Astrocyte (in vitro differentiated cells and primary cell): ENCODE measurements around the gene TIMM10. TPM values are rescaled to one million over a fixed set of nuclear protein-coding genes. Genes with fewer than 3 reads are reported as not detected.
A peak's percentile ranks its signal among the peaks of the same experiment; 100 is the strongest.

Experiments
- DNase-seq: peaks from one replicate; pipeline ENCODE4 v3.0.0-alpha.2; 2010; ENCODE audit warnings: low read depth
- FAIRE-seq: peaks from 2 replicates; lab custom pipeline; 2011; peaks lifted over from hg19 to GRCh38; lab: Jason Lieb, UNC
- H2AFZ ChIP-seq: 2 replicates; pipeline ENCODE4 v1.6.0; 2012; ENCODE audit warnings: low read depth, low read length, inconsistent platforms
- H3K27ac ChIP-seq: 2 replicates; pipeline ENCODE4 v1.5.1; 2011; ENCODE audit warnings: low read depth, low read length, inconsistent platforms
- H3K27me3 ChIP-seq: 2 replicates; pipeline ENCODE4 v1.6.0; 2011; ENCODE audit warnings: low read length, inconsistent platforms; ENCODE audit not compliant: insufficient read depth
- H3K36me3 ChIP-seq: 2 replicates; pipeline ENCODE4 v1.5.1; 2011; ENCODE audit warnings: low read length, inconsistent platforms; ENCODE audit not compliant: insufficient read depth
- H3K4me1 ChIP-seq: 2 replicates; pipeline ENCODE4 v1.5.1; 2011; ENCODE audit warnings: low read length, inconsistent platforms; ENCODE audit not compliant: insufficient read depth
- H3K4me2 ChIP-seq: 2 replicates; pipeline ENCODE4 v1.6.0; 2012; ENCODE audit warnings: low read length, inconsistent platforms
- H3K4me3 ChIP-seq: 2 replicates; pipeline ENCODE4 v1.5.1; 2011; ENCODE audit warnings: low read depth, mild to moderate bottlenecking, low read length, inconsistent platforms; ENCODE audit not compliant: insufficient read depth
- H3K79me2 ChIP-seq: 2 replicates; pipeline ENCODE4 v1.6.0; 2012; ENCODE audit warnings: mild to moderate bottlenecking, low read length, inconsistent platforms; ENCODE audit not compliant: insufficient read depth
- H3K9ac ChIP-seq: 2 replicates; pipeline ENCODE4 v1.6.0; 2012; ENCODE audit warnings: mild to moderate bottlenecking, low read length, inconsistent platforms
- H3K9me3 ChIP-seq: 2 replicates; pipeline ENCODE4 v1.5.1; 2012; ENCODE audit warnings: low read depth, mild to moderate bottlenecking, low read length, inconsistent platforms; ENCODE audit not compliant: insufficient read depth
- H4K20me1 ChIP-seq: 2 replicates; pipeline ENCODE4 v1.6.0; 2012; ENCODE audit warnings: low read length, inconsistent platforms; ENCODE audit not compliant: insufficient read depth
- H3K27ac Mint-ChIP-seq: one replicate; pipeline ENCODE4 v1.8.0; 2021; ENCODE audit warnings: mild to moderate bottlenecking, mixed read lengths; ENCODE audit not compliant: unreplicated experiment
- H3K27me3 Mint-ChIP-seq: one replicate; pipeline ENCODE4 v1.8.0; 2021; ENCODE audit warnings: low read depth, mixed read lengths; ENCODE audit not compliant: unreplicated experiment
- H3K36me3 Mint-ChIP-seq: one replicate; pipeline ENCODE4 v1.8.0; 2021; ENCODE audit warnings: low read depth, mixed read lengths; ENCODE audit not compliant: unreplicated experiment
- H3K4me1 Mint-ChIP-seq: one replicate; pipeline ENCODE4 v1.8.0; 2021; ENCODE audit warnings: low read depth, mixed read lengths; ENCODE audit not compliant: unreplicated experiment
- H3K4me3 Mint-ChIP-seq: one replicate; pipeline ENCODE4 v1.8.0; 2021; ENCODE audit warnings: mild to moderate bottlenecking, moderate library complexity, mixed read lengths; ENCODE audit not compliant: unreplicated experiment
- H3K9me3 Mint-ChIP-seq: one replicate; pipeline ENCODE4 v1.8.0; 2021; ENCODE audit warnings: mild to moderate bottlenecking, mixed read lengths; ENCODE audit not compliant: unreplicated experiment
- EZH2 ChIP-seq: IDR thresholded peaks from 2 replicates; pipeline ENCODE4 v1.6.1; 2012; ENCODE audit warnings: mild to moderate bottlenecking, low read length, inconsistent platforms; ENCODE audit not compliant: insufficient read depth
- total RNA-seq: library from RNA; stranded (reverse); gene quantifications from 2 replicates; pipeline ENCODE4 v1.2.1, GENCODE V29; 2021
- TF ChIP-seq, protein P1 (sequence below): IDR thresholded peaks from 2 replicates; pipeline ENCODE4 v1.5.1; 2011; ENCODE audit warnings: low read depth, mild to moderate bottlenecking, inconsistent platforms, low read length, moderate library complexity; ENCODE audit not compliant: insufficient read depth

The TIMM10 gene
- total RNA-seq, 1 donor from 2014 or later: 56.1 TPM

- peaks cover 9% of the 10 kb centered on the region for H3K4me1 ChIP-seq
- peak overlapping the region; percentile 81 for H3K9ac ChIP-seq
- peak overlapping the region; percentile 94 for H3K4me3 Mint-ChIP-seq
- peaks cover 6% of the 10 kb centered on the region for H3K36me3 Mint-ChIP-seq
- TF ChIP-seq, protein P1, sequence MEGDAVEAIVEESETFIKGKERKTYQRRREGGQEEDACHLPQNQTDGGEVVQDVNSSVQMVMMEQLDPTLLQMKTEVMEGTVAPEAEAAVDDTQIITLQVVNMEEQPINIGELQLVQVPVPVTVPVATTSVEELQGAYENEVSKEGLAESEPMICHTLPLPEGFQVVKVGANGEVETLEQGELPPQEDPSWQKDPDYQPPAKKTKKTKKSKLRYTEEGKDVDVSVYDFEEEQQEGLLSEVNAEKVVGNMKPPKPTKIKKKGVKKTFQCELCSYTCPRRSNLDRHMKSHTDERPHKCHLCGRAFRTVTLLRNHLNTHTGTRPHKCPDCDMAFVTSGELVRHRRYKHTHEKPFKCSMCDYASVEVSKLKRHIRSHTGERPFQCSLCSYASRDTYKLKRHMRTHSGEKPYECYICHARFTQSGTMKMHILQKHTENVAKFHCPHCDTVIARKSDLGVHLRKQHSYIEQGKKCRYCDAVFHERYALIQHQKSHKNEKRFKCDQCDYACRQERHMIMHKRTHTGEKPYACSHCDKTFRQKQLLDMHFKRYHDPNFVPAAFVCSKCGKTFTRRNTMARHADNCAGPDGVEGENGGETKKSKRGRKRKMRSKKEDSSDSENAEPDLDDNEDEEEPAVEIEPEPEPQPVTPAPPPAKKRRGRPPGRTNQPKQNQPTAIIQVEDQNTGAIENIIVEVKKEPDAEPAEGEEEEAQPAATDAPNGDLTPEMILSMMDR: no peak
- no peak for TF ChIP-seq EZH2
- no peaks in the 10 kb centered on the region for H3K36me3 ChIP-seq
- H3K27ac ChIP-seq: no peak overlapping the region
- H3K9me3 Mint-ChIP-seq: peaks cover 1% of the 10 kb centered on the region
- no peaks in the 10 kb centered on the region for H3K9me3 ChIP-seq
- peak; percentile 7 for DNase-seq
- peak overlapping the region; percentile 80 for H3K27ac Mint-ChIP-seq
- H3K27me3 ChIP-seq: no peaks in the 10 kb centered on the region
- no peaks in the 10 kb centered on the region for H3K79me2 ChIP-seq
- H2AFZ ChIP-seq: peak overlapping the region; percentile 96
- H3K4me2 ChIP-seq: peak overlapping the region; percentile 88
- FAIRE-seq: no peak
- no peaks in the 10 kb centered on the region for H3K27me3 Mint-ChIP-seq
- peak overlapping the region; percentile 67 for H3K4me3 ChIP-seq
- H3K4me1 Mint-ChIP-seq: peaks cover 23% of the 10 kb centered on the region
- H4K20me1 ChIP-seq: no peaks in the 10 kb centered on the region
Measured at GRCh38 chr11:57566905-57567514, 36.5 kb upstream of the TIMM10 start.

- peaks cover 9% of the 10 kb centered on the region for H3K4me1 ChIP-seq
- H3K9me3 ChIP-seq: no peaks in the 10 kb centered on the region
- no peak overlapping the region for H3K4me3 ChIP-seq
- no peaks in the 10 kb centered on the region for H4K20me1 ChIP-seq
- Mint-ChIP-seq H3K4me3 (peak overlapping the region; percentile 94), H3K27me3 (no peaks in the 10 kb centered on the region), H3K36me3 (peaks cover 6% of the 10 kb centered on the region), H3K27ac (peak overlapping the region; percentile 82), H3K9me3 (peaks cover 1% of the 10 kb centered on the region), H3K4me1 (peaks cover 23% of the 10 kb centered on the region)
- no peaks in the 10 kb centered on the region for H3K27me3 ChIP-seq
- H3K27ac ChIP-seq: no peak overlapping the region
- no peak for TF ChIP-seq EZH2
- TF ChIP-seq, protein P1: no peak
- H3K4me2 ChIP-seq: peak overlapping the region; percentile 41
- H2AFZ ChIP-seq: no peak overlapping the region
- no peak for FAIRE-seq
- DNase-seq: peak; percentile 35
- no peaks in the 10 kb centered on the region for H3K79me2 ChIP-seq
- no peaks in the 10 kb centered on the region for H3K36me3 ChIP-seq
- H3K9ac ChIP-seq: no peak overlapping the region
Measured at GRCh38 chr11:57566005-57566904, 35.7 kb upstream of the TIMM10 start.
